KOPT-K1 (cell line): ENCODE measurements around the gene CELA3B.
"Not testable (repeated sequence)": the region's sequence is repeated elsewhere in the genome, so short reads cannot be mapped to it uniquely, and the experiment has no call there.

ENCODE experiments used
- H3K27ac ChIP-seq: fragments of 200-600 bp; sonication (generic); 2 replicates; pipeline ENCODE4 v1.5.1; 2016; ENCODE audit warnings: antibody characterized with exemption, mild to moderate bottlenecking, low read depth, low read length; ENCODE audit not compliant: poor library complexity, severe bottlenecking
- H3K36me3 ChIP-seq: fragments of 200-600 bp; sonication (generic); 2 replicates; pipeline ENCODE4 v1.5.1; 2017; ENCODE audit warnings: antibody characterized with exemption, mild to moderate bottlenecking, low read length, moderate library complexity; ENCODE audit not compliant: insufficient read depth
- H3K9me3 ChIP-seq: fragments of 200-600 bp; sonication (generic); 2 replicates; pipeline ENCODE4 v1.5.1; 2017; ENCODE audit warnings: antibody characterized with exemption, low read length, mild to moderate bottlenecking; ENCODE audit not compliant: insufficient read depth, poor library complexity, severe bottlenecking

CELA3B gene

DNA sequence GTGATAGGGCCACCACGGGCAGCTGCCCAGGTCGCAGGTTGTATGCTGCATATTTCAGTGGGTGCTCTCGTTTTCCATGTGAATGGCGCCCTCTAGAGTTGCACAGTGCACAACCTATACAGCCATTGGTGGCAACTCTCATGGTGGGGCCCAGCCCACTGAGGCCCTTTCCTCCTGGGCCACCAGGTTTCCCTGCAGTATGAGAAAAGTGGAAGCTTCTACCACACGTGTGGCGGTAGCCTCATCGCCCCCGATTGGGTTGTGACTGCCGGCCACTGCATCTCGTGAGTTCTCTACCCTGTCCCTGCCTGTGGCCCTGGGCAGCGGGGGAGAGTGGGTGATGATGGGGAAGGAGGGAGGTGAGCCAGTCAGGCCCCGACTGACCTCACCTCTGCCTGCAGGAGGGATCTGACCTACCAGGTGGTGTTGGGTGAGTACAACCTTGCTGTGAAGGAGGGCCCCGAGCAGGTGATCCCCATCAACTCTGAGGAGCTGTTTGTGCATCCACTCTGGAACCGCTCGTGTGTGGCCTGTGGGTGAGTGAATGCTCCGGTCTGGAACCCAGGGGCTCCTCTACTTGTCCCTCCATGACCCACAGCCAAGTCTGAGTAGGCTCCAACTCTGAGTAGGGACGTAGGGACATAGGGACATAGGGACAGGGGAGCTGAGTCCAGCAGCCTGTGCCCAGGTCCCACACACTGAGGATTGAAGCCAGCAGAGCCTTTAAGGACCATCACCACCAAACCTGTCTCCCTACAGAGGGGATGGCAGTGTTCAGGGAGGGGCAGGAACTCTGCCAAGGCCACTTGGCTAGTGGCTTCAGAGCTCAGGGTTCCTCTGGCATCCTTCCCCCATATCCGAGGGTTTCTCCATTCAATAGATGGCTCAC is 28.7 kb downstream of the CELA3B start:
- H3K9me3 ChIP-seq, H3K27ac ChIP-seq, H3K36me3 ChIP-seq: not testable (repeated sequence)

DNA sequence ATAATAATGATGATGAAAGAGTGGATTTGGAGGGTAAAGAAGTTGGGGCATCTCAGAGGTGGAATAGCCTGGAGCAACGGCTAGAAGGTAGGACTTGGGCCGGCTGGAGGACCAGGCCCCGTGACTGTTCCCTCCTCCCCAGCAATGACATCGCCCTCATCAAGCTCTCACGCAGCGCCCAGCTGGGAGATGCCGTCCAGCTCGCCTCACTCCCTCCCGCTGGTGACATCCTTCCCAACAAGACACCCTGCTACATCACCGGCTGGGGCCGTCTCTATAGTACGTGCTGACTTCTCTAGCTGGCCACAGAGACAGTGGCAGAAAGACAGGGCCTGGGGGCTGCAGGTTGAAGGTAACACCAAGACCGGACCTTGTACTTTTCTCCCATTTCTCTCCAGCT is 29.9 kb downstream of the CELA3B start:
- H3K27ac ChIP-seq, H3K9me3 ChIP-seq, H3K36me3 ChIP-seq: not testable (repeated sequence)

DNA sequence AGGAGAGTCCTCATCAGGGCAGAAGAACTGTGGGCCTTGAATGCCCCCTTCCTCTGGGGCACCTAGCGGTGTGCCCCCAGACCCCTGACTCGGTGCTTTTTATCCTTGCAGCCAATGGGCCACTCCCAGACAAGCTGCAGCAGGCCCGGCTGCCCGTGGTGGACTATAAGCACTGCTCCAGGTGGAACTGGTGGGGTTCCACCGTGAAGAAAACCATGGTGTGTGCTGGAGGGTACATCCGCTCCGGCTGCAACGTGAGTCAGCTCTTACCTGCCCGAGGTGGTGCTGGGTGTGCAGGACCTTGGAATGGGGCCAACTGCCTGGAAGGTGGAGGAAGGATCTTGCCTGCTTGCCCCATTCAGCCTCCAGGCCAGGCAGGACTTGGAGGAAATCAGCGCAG is 30.4 kb downstream of the CELA3B start:
- not testable (repeated sequence) for H3K27ac ChIP-seq, H3K9me3 ChIP-seq, H3K36me3 ChIP-seq

DNA sequence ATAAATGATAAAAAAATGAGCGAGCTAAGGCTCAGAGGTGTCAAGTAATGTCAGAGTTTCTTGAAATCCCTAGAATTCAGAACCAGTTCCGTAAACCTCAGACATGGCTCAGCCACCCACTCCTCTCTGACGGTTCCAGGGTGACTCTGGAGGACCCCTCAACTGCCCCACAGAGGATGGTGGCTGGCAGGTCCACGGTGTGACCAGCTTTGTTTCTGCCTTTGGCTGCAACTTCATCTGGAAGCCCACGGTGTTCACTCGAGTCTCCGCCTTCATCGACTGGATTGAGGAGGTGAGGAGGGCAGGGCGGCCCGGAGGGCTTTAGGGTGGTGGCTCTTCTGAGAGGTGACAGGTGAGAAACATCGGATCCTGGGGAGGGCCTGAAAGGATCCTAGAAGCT is 32.7 kb downstream of the CELA3B start:
- H3K9me3 ChIP-seq, H3K36me3 ChIP-seq, H3K27ac ChIP-seq: not testable (repeated sequence)

DNA sequence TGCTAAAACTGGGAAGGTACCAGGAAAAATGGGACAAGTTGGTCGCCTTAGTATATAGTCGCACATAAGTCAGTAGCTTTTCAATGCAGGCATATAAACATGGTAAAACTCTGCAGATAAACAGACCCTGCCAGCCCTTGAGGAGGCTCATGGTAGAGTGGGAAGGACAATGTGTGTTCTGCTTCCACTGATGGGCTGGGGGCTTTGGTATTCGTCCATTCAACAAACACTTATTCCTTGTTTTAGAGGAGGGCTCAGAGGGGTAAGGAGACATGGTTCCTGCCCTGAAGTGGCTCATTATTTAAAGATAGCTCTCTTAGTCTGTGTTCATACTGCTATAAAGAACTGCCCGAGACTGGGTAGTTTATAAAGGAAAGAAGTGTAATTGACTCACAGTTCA is 35.9 kb downstream of the CELA3B start:
- H3K9me3 ChIP-seq, H3K27ac ChIP-seq, H3K36me3 ChIP-seq: not testable (repeated sequence)

DNA sequence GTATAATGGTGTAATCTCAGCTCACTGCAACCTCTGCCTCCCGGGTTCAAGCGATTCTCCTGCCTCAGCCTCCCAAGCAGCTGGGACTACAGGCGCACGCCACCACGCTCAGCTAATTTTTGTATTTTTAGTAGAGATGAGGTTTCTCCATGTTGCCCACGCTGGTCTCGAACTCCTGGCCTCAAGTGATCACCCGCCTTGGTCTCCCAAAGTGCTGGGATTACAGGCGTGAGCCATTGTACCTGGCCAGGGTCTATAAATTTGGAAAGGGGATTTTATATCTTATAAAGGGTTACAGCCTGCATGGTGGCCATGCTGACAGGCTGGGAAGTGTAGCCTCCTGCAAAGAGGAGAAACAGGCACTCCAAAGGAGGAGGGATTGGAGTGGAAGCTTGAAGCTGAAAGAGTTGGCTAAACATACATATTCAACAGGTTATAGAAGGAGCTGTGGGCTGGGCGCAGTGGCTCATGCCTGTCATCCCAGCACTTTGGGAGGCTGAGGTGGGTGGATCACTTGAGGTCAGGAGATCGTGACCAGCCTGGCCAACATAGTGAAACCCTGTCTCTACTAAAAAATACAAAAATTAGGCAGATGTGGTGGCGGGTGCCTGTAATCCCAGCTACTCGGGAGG is 37.9 kb downstream of the CELA3B start:
- not testable (repeated sequence) for H3K36me3 ChIP-seq, H3K27ac ChIP-seq, H3K9me3 ChIP-seq

DNA sequence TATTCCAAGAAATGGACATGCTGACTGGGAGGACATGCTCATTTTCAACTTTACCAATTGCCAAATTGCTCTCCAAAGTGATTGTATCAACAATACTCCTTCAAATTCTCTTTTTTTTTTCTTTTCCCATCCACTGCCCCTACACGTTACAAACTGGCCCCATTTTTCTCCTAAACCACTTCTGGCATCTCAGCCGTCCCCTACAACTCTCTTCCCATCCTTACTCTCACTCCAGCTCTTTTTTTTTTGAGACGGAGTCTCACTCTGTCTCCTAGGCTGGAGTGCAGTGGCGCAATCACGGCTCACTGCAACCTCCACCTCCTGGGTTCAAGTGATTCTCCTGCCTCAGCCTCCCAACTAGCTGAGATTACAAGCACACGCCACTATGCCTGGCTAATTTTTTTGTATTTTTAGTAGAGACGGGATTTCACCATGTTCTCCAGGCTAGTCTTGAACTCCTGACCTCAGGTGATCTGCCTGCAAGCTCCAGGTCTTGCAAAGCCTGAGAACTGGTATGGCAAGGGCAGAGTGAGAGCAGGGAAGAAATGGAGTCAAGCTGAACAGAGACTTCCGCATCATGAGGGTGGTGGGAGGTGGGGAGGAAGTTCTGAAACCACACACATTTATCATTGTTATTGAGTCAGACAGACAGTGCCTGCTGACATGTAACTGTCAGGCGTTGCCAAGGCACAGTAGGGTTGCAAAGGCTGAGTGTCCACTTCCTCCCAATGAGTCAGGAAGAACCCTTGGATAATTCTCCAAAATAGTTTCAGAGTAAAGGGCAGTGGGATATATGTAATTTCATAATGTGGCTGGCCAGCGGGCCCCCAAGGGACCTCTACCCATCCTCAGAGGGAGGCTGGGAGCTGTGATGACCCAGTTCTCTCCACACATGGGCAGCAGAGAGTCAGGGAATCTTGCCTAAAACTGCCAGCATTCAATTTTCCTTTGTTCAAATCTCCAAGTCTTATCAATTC is 42.0 kb downstream of the CELA3B start:
- peak overlapping the region; percentile 68 for H3K27ac ChIP-seq
- no peaks in the 10 kb centered on the region for H3K36me3 ChIP-seq
- H3K9me3 ChIP-seq = no peaks in the 10 kb centered on the region

DNA sequence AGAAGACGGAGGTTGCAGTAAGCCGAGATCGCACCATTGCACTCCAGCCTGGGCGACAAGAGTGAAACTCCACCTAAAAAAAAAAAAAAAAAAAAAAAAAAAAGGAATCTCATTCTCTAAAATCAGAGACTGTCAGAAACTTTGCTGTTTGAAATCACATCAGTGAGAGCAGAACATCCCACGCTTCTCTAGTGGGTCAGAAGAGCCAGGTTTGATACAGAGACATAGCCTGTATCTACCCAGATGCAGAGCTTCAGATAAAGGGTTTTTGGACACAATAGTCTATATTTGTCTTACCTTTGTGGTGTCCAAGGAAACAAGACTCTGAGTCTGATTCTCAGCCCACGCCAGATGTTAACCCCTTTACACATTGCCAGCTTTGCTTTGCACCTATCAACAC is 44.2 kb downstream of the CELA3B start:
- no peaks in the 10 kb centered on the region for H3K9me3 ChIP-seq
- H3K27ac ChIP-seq = no peak overlapping the region

DNA sequence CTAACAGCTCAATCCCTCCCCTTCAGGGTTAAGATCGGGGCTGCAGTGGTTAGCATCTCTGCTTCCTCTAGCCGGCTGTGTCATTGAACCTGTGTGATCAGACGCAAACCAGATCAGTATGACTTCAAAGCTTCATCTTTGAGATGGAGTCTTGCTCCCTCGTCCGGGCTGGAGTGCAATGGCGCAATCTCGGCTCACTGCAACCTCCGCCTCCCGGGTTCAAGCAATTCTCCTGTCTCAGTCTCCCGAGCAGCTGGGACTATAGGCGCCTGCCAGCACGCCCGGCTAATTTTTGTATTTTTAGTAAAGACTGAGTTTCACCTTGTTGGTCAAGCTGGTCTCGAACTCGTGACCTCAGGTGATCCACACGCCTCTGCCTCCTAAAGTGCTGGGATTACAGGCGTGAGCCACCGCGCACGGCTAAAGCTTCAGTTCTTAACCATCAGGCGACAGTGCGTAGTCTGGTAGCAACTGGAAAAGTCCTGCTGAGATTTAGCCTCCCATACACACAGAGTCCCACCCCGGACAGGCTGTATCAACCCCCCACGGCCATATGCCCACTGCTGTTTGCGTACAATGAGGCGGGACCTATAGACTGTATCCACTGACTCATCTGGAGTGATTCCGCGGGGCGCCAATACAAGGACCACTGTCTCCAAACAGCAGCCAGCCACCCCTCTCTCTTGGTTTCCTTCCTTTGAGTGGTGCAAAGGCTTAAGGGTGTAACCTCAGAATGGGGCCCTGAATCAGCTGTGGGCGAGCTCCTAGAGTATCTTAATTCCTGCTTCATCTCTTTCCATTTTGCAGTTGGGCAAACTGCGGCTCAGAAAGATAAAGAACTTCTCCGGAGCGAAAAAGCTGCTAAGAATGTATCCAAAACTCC is 47.9 kb downstream of the CELA3B start:
- no peaks in the 10 kb centered on the region for H3K36me3 ChIP-seq
- peak overlapping the region; percentile 99 for H3K27ac ChIP-seq
- no peaks in the 10 kb centered on the region for H3K9me3 ChIP-seq

More for the DNA sequence above, 44.2 kb downstream of the CELA3B start:
- no peaks in the 10 kb centered on the region for H3K36me3 ChIP-seq

DNA sequence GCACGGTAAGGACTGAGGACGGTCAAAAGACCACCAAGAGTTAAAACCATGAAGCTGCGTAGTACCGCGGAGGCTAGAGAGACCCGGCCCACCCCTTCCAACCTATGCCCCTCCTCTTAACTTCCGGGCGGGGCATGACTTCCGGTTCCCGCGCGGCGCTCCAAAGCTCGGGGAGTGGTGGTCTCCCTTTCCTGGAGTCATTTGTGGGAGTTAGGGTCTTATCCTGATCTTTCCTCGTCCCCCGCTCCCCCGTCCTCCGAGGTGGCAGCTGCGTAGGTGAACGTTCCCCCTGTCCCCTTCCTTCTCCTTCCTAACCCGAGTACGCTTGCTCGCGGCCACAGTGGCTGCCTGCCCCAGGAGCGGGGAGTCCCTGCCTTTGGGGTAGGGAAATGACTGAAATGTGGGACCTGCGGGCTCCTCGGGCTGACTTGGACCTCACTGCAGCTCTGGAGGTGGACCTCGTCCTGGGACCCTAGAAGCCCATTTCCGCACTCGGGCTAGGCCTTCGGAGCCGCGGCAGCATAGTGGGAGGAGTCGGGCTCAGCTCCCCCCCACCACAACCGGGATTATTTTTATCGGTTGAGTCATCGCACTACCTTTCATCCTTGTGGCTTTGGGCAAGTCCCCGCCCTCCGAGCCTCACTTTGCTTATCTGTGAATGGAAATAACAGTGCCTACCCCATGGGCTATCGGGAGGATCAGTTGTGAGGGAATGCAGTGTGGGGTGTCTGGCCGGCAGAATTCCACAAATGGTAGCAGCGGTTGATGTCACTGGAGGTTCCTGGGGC is 48.7 kb downstream of the CELA3B start:
- peak overlapping the region; percentile 99 for H3K27ac ChIP-seq
- no peaks in the 10 kb centered on the region for H3K9me3 ChIP-seq
- H3K36me3 ChIP-seq = no peaks in the 10 kb centered on the region

DNA sequence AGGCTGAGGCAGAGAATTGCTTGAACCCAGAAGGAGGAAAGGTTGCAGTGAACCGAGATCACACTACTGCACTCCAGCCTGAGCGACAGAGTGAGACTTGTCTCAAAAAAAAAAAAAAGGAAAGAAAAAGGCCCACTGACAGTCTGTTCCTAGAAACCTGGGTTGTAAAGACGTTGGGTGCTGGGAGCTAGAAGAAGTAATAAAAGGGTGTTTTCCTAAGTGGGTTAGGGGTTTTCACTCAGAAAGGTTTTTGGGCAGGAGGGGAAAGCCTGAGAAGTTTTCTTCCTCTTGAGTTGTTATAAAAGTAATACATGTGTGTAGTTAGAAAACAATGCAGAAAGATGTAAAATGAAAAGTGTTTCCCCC is 50.1 kb downstream of the CELA3B start:
- Histone ChIP-seq H3K9me3 (no peaks in the 10 kb centered on the region), H3K36me3 (no peaks in the 10 kb centered on the region), H3K27ac (peak overlapping the region; percentile 99)

DNA sequence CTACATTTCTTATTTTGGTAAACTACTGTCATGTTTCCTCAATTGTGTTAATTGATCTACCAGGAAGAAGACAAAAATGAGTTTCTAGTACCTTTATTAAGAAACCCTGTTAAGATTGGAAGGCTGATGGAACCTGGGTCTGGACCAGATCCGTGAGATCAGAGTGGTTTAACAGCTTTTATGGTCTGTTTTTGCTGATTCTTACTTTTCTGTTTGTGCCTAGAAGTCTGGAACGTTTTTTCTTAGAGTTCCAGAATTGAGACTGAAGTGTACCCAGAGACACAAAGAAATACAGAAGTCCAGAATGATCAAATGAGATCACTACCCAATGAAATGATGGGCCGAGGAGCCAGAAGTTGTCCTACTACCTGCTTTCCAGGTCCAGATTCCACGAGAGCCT is 53.2 kb downstream of the CELA3B start:
- Histone ChIP-seq H3K36me3 (no peaks in the 10 kb centered on the region), H3K27ac (no peak overlapping the region), H3K9me3 (no peaks in the 10 kb centered on the region)

DNA sequence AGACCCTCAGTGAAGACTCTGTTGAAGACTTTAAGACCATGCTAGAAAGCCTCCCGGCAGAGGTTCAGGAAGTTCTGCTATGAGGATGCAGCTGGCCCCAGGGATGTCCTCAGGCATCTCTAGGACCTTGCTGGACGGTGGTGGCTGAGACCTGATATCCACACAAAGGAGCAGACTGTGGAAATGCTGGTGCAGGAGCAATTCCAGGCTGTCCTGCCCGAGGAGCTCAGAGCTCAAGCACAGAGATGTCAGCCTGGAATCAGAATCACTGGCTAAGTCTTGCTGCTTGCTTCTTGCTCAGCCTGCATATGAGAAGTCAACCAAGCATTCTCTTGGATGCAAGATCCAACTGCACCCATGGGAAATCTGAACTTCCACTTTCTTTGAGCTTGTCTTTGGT is 53.7 kb downstream of the CELA3B start:
- Histone ChIP-seq H3K9me3 (no peaks in the 10 kb centered on the region), H3K36me3 (no peaks in the 10 kb centered on the region), H3K27ac (no peak overlapping the region)
